ENCODE measurements around the gene PER1.

PER1 gene

DNA sequence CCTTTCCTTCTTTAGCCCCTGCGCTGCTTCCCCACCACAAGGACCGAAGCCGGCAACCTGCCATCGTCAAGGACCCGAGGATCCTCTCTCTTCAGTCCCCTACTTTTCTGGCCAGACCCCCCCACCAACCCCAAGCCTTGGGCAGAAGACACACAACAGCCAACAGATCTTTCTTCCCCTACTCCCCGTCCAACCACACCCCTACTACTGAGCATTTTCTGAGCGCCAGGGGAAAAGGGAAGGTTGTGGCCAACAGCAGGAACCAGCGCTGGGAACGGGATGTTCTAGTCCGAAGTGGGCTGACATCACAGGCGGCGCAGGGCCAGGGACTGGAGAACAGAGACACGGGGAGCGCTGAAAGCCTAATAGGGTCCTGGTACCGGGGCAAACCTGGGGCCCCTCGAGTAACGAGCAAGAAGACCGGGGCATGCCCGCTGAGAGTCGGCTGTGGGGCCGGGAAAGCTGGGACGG is 528 bp downstream of the PER1 start:
- Histone ChIP-seq H3K36me3 (ENCODE audit: insufficient read depth, low read length) (peaks cover 16% of the 10 kb centered on the region; the same call in 1 of the 2 replicates), H3K79me2 (ENCODE audit: insufficient read depth, low read length) (peaks cover 11% of the 10 kb centered on the region; the same call in 1 of the 2 replicates), H3K9me2 (replicated peaks; ENCODE audit: low read depth, low read length) (no peaks in the 10 kb centered on the region), H3F3A (ENCODE audit: low read depth) (no peaks in the 10 kb centered on the region), H3K4me1 (ENCODE audit: insufficient read depth, low read length, poor library complexity, severe bottlenecking) (peaks cover 29% of the 10 kb centered on the region), H3K4me2 (ENCODE audit: low read depth, low read length, poor library complexity, severe bottlenecking) (peak overlapping the region; percentile 97), H4K20me1 (ENCODE audit: insufficient read depth, low read length, poor library complexity, severe bottlenecking) (peaks cover 15% of the 10 kb centered on the region), H3K9me3 (ENCODE audit: insufficient read depth, low read depth, low read length) (no peaks in the 10 kb centered on the region), H3K27me3 (ENCODE audit: insufficient read depth, low read length, poor library complexity, severe bottlenecking) (no peaks in the 10 kb centered on the region), H2AFZ (ENCODE audit: low read length) (peak overlapping the region; percentile 68), H3K4me3 (ENCODE audit: low read length, poor library complexity, severe bottlenecking) (peak overlapping the region; percentile 87), H3K9ac (ENCODE audit: low read depth, low read length, poor library complexity, severe bottlenecking) (peak overlapping the region; percentile 77)
- TF ChIP-seq EZH2phosphoT487 (IDR thresholded peaks at IDR 0.05; ENCODE audit: borderline replicate concordance): no peak
- TF ChIP-seq, protein P1, sequence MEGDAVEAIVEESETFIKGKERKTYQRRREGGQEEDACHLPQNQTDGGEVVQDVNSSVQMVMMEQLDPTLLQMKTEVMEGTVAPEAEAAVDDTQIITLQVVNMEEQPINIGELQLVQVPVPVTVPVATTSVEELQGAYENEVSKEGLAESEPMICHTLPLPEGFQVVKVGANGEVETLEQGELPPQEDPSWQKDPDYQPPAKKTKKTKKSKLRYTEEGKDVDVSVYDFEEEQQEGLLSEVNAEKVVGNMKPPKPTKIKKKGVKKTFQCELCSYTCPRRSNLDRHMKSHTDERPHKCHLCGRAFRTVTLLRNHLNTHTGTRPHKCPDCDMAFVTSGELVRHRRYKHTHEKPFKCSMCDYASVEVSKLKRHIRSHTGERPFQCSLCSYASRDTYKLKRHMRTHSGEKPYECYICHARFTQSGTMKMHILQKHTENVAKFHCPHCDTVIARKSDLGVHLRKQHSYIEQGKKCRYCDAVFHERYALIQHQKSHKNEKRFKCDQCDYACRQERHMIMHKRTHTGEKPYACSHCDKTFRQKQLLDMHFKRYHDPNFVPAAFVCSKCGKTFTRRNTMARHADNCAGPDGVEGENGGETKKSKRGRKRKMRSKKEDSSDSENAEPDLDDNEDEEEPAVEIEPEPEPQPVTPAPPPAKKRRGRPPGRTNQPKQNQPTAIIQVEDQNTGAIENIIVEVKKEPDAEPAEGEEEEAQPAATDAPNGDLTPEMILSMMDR (conservative IDR thresholded peaks at IDR 0.05; ENCODE audit: low read length): no peak

DNA sequence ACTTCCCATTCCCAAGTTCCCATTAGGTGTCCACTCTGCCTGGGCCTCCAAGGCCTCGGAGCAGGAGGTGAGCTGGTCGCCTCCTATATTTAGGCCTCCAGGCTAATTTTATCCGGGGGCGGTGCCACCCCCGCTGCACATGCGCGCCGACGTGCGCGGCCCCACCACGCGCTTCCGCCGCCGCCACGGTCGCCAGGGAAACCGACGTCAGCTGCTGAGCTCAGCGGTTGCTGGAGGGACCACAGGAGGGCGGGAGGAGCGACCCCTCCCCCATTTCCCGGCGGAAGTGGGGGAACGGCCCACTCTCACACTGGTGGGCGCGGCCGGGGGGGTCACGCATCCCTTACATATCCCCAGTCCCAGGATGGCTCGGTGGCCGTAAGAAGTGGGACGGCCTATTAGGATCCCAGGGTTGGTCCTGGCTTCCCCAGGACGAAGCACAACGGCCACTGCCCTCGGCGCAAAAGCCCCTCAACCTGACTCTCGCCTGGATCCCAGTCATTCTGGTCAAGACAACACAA is 1.0 kb downstream of the PER1 start:
- Histone ChIP-seq H3K27me3 (ENCODE audit: insufficient read depth, low read length, poor library complexity, severe bottlenecking) (no peaks in the 10 kb centered on the region), H3K9ac (ENCODE audit: low read depth, low read length, poor library complexity, severe bottlenecking) (peak overlapping the region; percentile 77), H3K36me3 (ENCODE audit: insufficient read depth, low read length) (peaks cover 20% of the 10 kb centered on the region; the same call in 1 of the 2 replicates), H3K9me3 (ENCODE audit: insufficient read depth, low read depth, low read length) (no peaks in the 10 kb centered on the region), H3K79me2 (ENCODE audit: insufficient read depth, low read length) (peaks cover 11% of the 10 kb centered on the region; the same call in 1 of the 2 replicates), H3F3A (ENCODE audit: low read depth) (no peaks in the 10 kb centered on the region), H3K4me3 (ENCODE audit: low read length, poor library complexity, severe bottlenecking) (peak overlapping the region; percentile 87), H3K4me2 (ENCODE audit: low read depth, low read length, poor library complexity, severe bottlenecking) (peak overlapping the region; percentile 97), H3K4me1 (ENCODE audit: insufficient read depth, low read length, poor library complexity, severe bottlenecking) (peaks cover 29% of the 10 kb centered on the region), H3K9me2 (replicated peaks; ENCODE audit: low read depth, low read length) (no peaks in the 10 kb centered on the region), H2AFZ (ENCODE audit: low read length) (peak overlapping the region; percentile 68), H4K20me1 (ENCODE audit: insufficient read depth, low read length, poor library complexity, severe bottlenecking) (peaks cover 15% of the 10 kb centered on the region)
- TF ChIP-seq EZH2phosphoT487 (IDR thresholded peaks at IDR 0.05; ENCODE audit: borderline replicate concordance): no peak
- TF ChIP-seq, protein P1 (conservative IDR thresholded peaks at IDR 0.05; ENCODE audit: low read length): no peak

DNA sequence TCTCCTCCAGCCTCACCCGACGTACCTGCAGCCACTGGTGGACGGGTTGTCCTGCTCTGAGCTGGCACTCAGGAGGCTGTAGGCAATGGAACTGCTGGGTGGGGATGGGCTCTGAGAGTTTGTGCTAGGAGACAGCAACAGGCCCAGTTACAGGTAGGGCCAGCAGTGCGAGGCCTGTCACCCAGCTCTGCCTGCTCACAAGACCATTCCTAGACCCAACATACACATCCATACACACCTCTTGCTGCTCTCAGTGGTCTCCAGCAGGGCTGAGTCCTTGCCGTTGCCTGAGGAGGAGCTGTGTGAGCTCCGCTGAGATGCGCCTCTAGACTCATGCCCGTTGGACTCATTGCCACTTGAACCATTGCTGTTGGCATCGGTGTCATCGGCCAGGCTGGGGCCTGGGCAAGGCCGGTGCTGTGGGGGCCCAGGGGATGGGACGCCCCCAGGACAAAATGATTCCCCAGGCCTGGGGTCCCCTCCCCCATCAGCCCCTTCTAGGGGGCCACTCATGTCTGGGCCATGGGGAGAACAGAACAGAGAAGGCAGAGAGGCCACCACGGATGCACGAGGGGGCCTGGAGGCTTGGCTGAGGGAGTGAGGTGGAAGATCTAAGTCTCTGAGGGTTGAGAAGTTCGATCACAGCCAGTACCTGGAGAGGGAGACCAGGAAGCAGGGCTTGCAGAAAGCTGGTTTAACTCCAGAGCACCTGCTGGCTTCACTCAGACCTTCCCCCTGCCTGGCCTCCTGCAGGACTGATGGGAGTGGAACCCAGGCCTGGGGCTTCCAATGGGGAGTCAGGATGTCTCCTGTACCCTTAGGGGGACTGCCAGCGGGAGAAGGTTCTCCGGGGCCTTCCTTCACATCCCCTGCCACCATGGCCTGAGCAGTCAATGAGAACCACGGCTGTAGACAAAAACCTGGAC is 1.7 kb downstream of the PER1 start:
- peak overlapping the region; percentile 70 for H3K9ac ChIP-seq (ENCODE audit: low read depth, low read length, poor library complexity, severe bottlenecking)

More for the DNA sequence above, 1.7 kb downstream of the PER1 start:
- H3K9me3 ChIP-seq (ENCODE audit: insufficient read depth, low read depth, low read length): no peaks in the 10 kb centered on the region
- H3K36me3 ChIP-seq (ENCODE audit: insufficient read depth, low read length): peaks cover 23% of the 10 kb centered on the region; the same call in 1 of the 2 replicates
- H3K79me2 ChIP-seq (ENCODE audit: insufficient read depth, low read length): peaks cover 11% of the 10 kb centered on the region; the same call in 1 of the 2 replicates
- peak overlapping the region; percentile 87 for H3K4me3 ChIP-seq (ENCODE audit: low read length, poor library complexity, severe bottlenecking)
- no peaks in the 10 kb centered on the region for H3F3A ChIP-seq (ENCODE audit: low read depth)
- no peak overlapping the region for H2AFZ ChIP-seq (ENCODE audit: low read length)
- H3K4me2 ChIP-seq (ENCODE audit: low read depth, low read length, poor library complexity, severe bottlenecking): peak overlapping the region; percentile 97
- H3K4me1 ChIP-seq (ENCODE audit: insufficient read depth, low read length, poor library complexity, severe bottlenecking): peaks cover 24% of the 10 kb centered on the region
- H3K27me3 ChIP-seq (ENCODE audit: insufficient read depth, low read length, poor library complexity, severe bottlenecking): no peaks in the 10 kb centered on the region
- no peaks in the 10 kb centered on the region for H3K9me2 ChIP-seq (replicated peaks; ENCODE audit: low read depth, low read length)
- H4K20me1 ChIP-seq (ENCODE audit: insufficient read depth, low read length, poor library complexity, severe bottlenecking): peaks cover 15% of the 10 kb centered on the region
- TF ChIP-seq, protein P1 (conservative IDR thresholded peaks at IDR 0.05; ENCODE audit: low read length): no peak
- TF ChIP-seq EZH2phosphoT487 (IDR thresholded peaks at IDR 0.05; ENCODE audit: borderline replicate concordance): no peak

Measured in Loucy (cell line).